ENCODE results near the gene PIGO.

GRCh38 chr9:35075358-35075757 is 21.0 kb downstream of the PIGO start:
- TF ChIP-seq CTCF (conservative IDR thresholded peaks at IDR 0.05), result no peak
- TF ChIP-seq ZFX (IDR thresholded peaks at IDR 0.05), result no peak
